ENCODE data around the gene COL26A1. TPM values are rescaled to one million over a fixed set of nuclear protein-coding genes. Genes with fewer than 3 reads are reported as not detected.

Gene COL26A1
- total RNA-seq, 1 experiment from 2014 or later: 0.43 TPM

DNA sequence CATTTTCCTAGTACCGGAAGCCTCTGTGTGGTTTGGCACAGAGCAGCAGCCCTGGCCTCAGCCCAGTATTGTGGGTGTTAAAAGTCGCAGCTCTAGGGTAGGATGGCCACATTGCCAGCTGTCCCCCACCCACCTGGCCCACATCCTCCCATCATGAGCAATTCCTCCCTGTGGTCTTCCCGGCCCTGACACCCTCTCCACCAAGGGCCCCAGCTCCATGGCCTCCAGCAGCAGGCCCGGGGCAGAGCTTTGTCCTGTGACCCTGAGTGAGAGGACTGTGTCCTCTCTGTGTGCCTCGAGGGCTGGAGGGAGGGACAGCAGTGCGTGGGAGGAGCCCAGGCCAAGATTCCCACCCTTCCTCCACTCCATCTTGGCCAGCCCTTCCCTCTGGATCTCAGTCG, 172.7 kb downstream of the COL26A1 start:
- no peak for TF ChIP-seq EZH2 (IDR thresholded peaks at IDR 0.05; ENCODE audit: borderline replicate concordance, low read depth, low read length, poor library complexity, severe bottlenecking)
- TF ChIP-seq, protein P1, sequence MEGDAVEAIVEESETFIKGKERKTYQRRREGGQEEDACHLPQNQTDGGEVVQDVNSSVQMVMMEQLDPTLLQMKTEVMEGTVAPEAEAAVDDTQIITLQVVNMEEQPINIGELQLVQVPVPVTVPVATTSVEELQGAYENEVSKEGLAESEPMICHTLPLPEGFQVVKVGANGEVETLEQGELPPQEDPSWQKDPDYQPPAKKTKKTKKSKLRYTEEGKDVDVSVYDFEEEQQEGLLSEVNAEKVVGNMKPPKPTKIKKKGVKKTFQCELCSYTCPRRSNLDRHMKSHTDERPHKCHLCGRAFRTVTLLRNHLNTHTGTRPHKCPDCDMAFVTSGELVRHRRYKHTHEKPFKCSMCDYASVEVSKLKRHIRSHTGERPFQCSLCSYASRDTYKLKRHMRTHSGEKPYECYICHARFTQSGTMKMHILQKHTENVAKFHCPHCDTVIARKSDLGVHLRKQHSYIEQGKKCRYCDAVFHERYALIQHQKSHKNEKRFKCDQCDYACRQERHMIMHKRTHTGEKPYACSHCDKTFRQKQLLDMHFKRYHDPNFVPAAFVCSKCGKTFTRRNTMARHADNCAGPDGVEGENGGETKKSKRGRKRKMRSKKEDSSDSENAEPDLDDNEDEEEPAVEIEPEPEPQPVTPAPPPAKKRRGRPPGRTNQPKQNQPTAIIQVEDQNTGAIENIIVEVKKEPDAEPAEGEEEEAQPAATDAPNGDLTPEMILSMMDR (conservative IDR thresholded peaks at IDR 0.05; ENCODE audit: low read depth, low read length): no peak
- Histone ChIP-seq H3K36me3 (ENCODE audit: insufficient read depth, low read length, poor library complexity, severe bottlenecking) (no peaks in the 10 kb centered on the region), H3K4me3 (ENCODE audit: low read depth, low read length, poor library complexity, severe bottlenecking) (no peak overlapping the region), H3K4me1 (ENCODE audit: insufficient read depth, low read length, poor library complexity, severe bottlenecking) (no peaks in the 10 kb centered on the region), H3K9me3 (ENCODE audit: low read depth, low read length, poor library complexity, severe bottlenecking) (no peaks in the 10 kb centered on the region), H3K27ac (ENCODE audit: low read depth, low read length, poor library complexity, severe bottlenecking) (no peak overlapping the region), H3K27me3 (replicated peaks; ENCODE audit: insufficient read depth, low read depth, low read length, poor library complexity) (no peaks in the 10 kb centered on the region)
- no TSS peak for BruUV-seq (replicated peaks)
- ChIA-PET POLR2A (ENCODE audit: low non-redundant PET) (no interaction called here), CTCF (interaction anchor here (0.7 kb wide), 1 partner anchor 376 kb away, joined by 3 read pairs; no protein-coding TSS in a partner anchor)
- intact Hi-C loops (cut with micrococcal nuclease; ENCODE audit: unreplicated experiment): no loop called here
- no peak for DNase-seq (ENCODE audit: low spot score)

- ChIA-PET POLR2A (ENCODE audit: low non-redundant PET) (no interaction called here), CTCF (no interaction called here)
- Histone ChIP-seq H3K9me3 (ENCODE audit: low read depth, low read length, poor library complexity, severe bottlenecking) (no peaks in the 10 kb centered on the region), H3K27ac (ENCODE audit: low read depth, low read length, poor library complexity, severe bottlenecking) (no peak overlapping the region), H3K4me3 (ENCODE audit: low read depth, low read length, poor library complexity, severe bottlenecking) (no peak overlapping the region), H3K4me1 (ENCODE audit: insufficient read depth, low read length, poor library complexity, severe bottlenecking) (no peaks in the 10 kb centered on the region), H3K27me3 (replicated peaks; ENCODE audit: insufficient read depth, low read depth, low read length, poor library complexity) (no peaks in the 10 kb centered on the region), H3K36me3 (ENCODE audit: insufficient read depth, low read length, poor library complexity, severe bottlenecking) (no peaks in the 10 kb centered on the region)
- no peak for DNase-seq (ENCODE audit: low spot score)
- BruUV-seq (replicated peaks): no TSS peak
- intact Hi-C loops (cut with micrococcal nuclease; ENCODE audit: unreplicated experiment): no loop called here
- TF ChIP-seq, protein P1 (conservative IDR thresholded peaks at IDR 0.05; ENCODE audit: low read depth, low read length): no peak
- TF ChIP-seq EZH2 (IDR thresholded peaks at IDR 0.05; ENCODE audit: borderline replicate concordance, low read depth, low read length, poor library complexity, severe bottlenecking): no peak
These were observed 173.6 kb downstream of the COL26A1 start for GRCh38 chr7:101536232-101536631.

DNA sequence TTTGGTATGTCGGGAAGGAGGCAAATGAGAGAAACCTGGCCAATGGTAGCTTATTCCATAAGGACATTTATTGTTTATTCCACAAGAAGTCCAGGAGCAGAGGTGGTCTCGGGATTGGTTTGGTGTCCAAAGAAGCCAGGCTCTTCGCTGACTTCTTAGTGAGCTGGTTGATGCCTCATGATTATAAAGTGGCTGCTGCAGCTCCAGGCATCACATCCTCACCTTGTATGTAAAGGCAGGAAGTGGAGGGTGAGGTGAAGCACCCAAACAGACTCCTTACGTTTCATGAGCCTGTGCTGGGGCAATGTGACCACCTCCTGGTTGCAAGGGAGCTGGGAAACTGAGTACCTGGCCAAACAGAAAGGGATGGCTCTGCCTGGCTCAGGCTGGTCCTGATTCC, 174.0 kb downstream of the COL26A1 start:
- DNase-seq (ENCODE audit: low spot score): no peak
- Histone ChIP-seq H3K27ac (ENCODE audit: low read depth, low read length, poor library complexity, severe bottlenecking) (no peak overlapping the region), H3K9me3 (ENCODE audit: low read depth, low read length, poor library complexity, severe bottlenecking) (no peaks in the 10 kb centered on the region), H3K4me1 (ENCODE audit: insufficient read depth, low read length, poor library complexity, severe bottlenecking) (no peaks in the 10 kb centered on the region), H3K36me3 (ENCODE audit: insufficient read depth, low read length, poor library complexity, severe bottlenecking) (no peaks in the 10 kb centered on the region), H3K27me3 (replicated peaks; ENCODE audit: insufficient read depth, low read depth, low read length, poor library complexity) (no peaks in the 10 kb centered on the region), H3K4me3 (ENCODE audit: low read depth, low read length, poor library complexity, severe bottlenecking) (no peak overlapping the region)
- BruUV-seq (replicated peaks): no TSS peak
- POLR2A ChIA-PET (ENCODE audit: low non-redundant PET): no interaction called here
- intact Hi-C loops (cut with micrococcal nuclease; ENCODE audit: unreplicated experiment): no loop called here
- TF ChIP-seq, protein P1 (conservative IDR thresholded peaks at IDR 0.05; ENCODE audit: low read depth, low read length): no peak
- TF ChIP-seq EZH2 (IDR thresholded peaks at IDR 0.05; ENCODE audit: borderline replicate concordance, low read depth, low read length, poor library complexity, severe bottlenecking): no peak
- CTCF ChIA-PET: no interaction called here

All from A673 (cell line).